B cell (primary cell): ENCODE measurements around the gene DDO.

Experiments
- EZH2 ChIP-seq: IDR thresholded peaks from 2 replicates; pipeline ENCODE4 v1.6.1; 2012; ENCODE audit warnings: borderline replicate concordance, low read depth, mild to moderate bottlenecking, moderate library complexity, low read length; ENCODE audit not compliant: insufficient read depth, poor library complexity, severe bottlenecking
- TF ChIP-seq, protein P1 (sequence below): fragments of 200-600 bp; IDR thresholded peaks from one replicate; pipeline ENCODE4 v1.8.0; 2022; ENCODE audit warnings: antibody characterized with exemption, mild to moderate bottlenecking

DNA sequence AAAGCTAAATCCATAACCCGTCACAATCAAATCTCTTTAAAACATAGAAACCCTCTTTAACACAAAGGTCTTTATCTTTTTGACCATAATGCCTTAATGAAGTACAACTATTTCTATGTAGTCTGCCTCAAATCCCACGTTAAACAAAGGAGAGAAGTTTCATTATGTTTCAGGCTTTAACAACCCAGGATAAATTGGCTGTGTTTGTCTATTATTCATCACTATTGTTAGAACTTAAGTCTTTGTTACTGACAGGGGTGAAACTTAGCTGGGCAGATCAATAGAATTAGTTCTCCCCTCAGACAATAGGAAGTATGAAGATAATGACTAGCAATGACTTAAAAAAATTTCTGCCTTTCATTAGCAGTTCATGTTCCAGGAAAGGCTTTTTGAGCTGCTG is 47.1 kb downstream of the DDO start:
- TF ChIP-seq, protein P1, sequence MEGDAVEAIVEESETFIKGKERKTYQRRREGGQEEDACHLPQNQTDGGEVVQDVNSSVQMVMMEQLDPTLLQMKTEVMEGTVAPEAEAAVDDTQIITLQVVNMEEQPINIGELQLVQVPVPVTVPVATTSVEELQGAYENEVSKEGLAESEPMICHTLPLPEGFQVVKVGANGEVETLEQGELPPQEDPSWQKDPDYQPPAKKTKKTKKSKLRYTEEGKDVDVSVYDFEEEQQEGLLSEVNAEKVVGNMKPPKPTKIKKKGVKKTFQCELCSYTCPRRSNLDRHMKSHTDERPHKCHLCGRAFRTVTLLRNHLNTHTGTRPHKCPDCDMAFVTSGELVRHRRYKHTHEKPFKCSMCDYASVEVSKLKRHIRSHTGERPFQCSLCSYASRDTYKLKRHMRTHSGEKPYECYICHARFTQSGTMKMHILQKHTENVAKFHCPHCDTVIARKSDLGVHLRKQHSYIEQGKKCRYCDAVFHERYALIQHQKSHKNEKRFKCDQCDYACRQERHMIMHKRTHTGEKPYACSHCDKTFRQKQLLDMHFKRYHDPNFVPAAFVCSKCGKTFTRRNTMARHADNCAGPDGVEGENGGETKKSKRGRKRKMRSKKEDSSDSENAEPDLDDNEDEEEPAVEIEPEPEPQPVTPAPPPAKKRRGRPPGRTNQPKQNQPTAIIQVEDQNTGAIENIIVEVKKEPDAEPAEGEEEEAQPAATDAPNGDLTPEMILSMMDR, result no peak
- no peak for TF ChIP-seq EZH2
